CD4-positive, alpha-beta T cell (primary cell): ENCODE measurements around the gene HIF1A. TPM values are rescaled to one million over a fixed set of nuclear protein-coding genes. Genes with fewer than 3 reads are reported as not detected.

Source experiments
- ATAC-seq: fragments of 200-7000 bp; cut with Tn5 transposase; one replicate; pipeline ENCODE4 v1.10.0; 2022; ENCODE audit warnings: mild to moderate bottlenecking; ENCODE audit not compliant: poor library complexity
- CTCF ChIA-PET: fragments of 350-600 bp; sonication (Branson Sonifier 250); formaldehyde crosslinking; loops from one replicate; lab custom pipeline; 2021; ENCODE audit warnings: antibody characterized with exemption, inconsistent platforms; lab: Charles Lee
- POLR2A ChIA-PET: fragments of 350-600 bp; sonication (Branson Sonifier 250); formaldehyde crosslinking; loops from one replicate; lab custom pipeline; 2021; ENCODE audit warnings: antibody characterized with exemption, inconsistent platforms; lab: Charles Lee
- DNase-seq, 14 experiments: peaks; one replicate each; pipeline ENCODE4 v3.0.0-alpha.2; 2013 to 2020; ENCODE audit warnings: mixed read lengths in 2 of 14
- H3K27ac ChIP-seq, 2 donors: one replicate each; pipeline versions ENCODE4 v1.5.1 to v1.7.0; 2013; ENCODE audit warnings: low read length in 2 of 2, low read depth in 1 of 2, mild to moderate bottlenecking in 1 of 2
- H3K27me3 ChIP-seq, 2 experiments: 1 replicate in 1 of 2; 2 replicates in 1 of 2; pipeline versions ENCODE4 v1.6.1 to v1.7.0; 2013; ENCODE audit warnings: low read length in 2 of 2, control low read depth in 1 of 2, mild to moderate bottlenecking in 1 of 2, moderate library complexity in 1 of 2; ENCODE audit not compliant: insufficient read depth in 2 of 2, control insufficient read depth in 1 of 2
- H3K36me3 ChIP-seq: one replicate; pipeline ENCODE4 v1.6.1; 2013; ENCODE audit warnings: low read length, control low read depth; ENCODE audit not compliant: insufficient read depth
- H3K4me1 ChIP-seq: one replicate; pipeline ENCODE4 v1.6.1; 2013; ENCODE audit warnings: low read length, control low read depth; ENCODE audit not compliant: insufficient read depth
- H3K4me3 ChIP-seq: one replicate; pipeline ENCODE4 v1.5.1; 2013; ENCODE audit warnings: mild to moderate bottlenecking, low read length, moderate library complexity
- H3K9me3 ChIP-seq, 2 experiments: 1 replicate in 1 of 2; 2 replicates in 1 of 2; pipeline versions ENCODE4 v1.6.1 to v1.7.0; 2013; ENCODE audit warnings: low read length in 2 of 2, mild to moderate bottlenecking in 2 of 2, control low read depth in 1 of 2, moderate library complexity in 1 of 2; ENCODE audit not compliant: control insufficient read depth in 1 of 2, insufficient read depth in 1 of 2
- H3K27ac Mint-ChIP-seq: one replicate; pipeline ENCODE4 v1.8.0; 2020; ENCODE audit warnings: mixed read lengths
- H3K27me3 Mint-ChIP-seq: one replicate; pipeline ENCODE4 v1.8.0; 2021; ENCODE audit warnings: mixed read lengths
- H3K36me3 Mint-ChIP-seq: one replicate; pipeline ENCODE4 v1.8.0; 2021; ENCODE audit warnings: low read depth, mixed read lengths
- H3K4me1 Mint-ChIP-seq: one replicate; pipeline ENCODE4 v1.8.0; 2021; ENCODE audit warnings: low read depth, mixed read lengths
- H3K4me3 Mint-ChIP-seq: one replicate; pipeline ENCODE4 v1.8.0; 2020; ENCODE audit warnings: mild to moderate bottlenecking, mixed read lengths
- H3K9me3 Mint-ChIP-seq: one replicate; pipeline ENCODE4 v1.8.0; 2020; ENCODE audit warnings: mixed read lengths
- intact Hi-C, 2 experiments: fragments of 100-400 bp; cut with DNase I in 1 of 2; cut with micrococcal nuclease in 1 of 2; formaldehyde crosslinking; loops; one replicate each; pipeline versions ENCODE4 v1.15.1 to v1.9.0; 2023 to 2025; cut with DNase I, micrococcal nuclease
- polyA plus RNA-seq, 2 donors: library from polyadenylated mRNA; unstranded; fragments of 120-200 nt; gene quantifications; one replicate each; pipeline ENCODE4 v1.2.1, GENCODE V29; 2013
- total RNA-seq, 174 experiments: library from RNA in 2 of 174; stranded (reverse) in 2 of 174; gene quantifications; one replicate each; pipeline ENCODE4 v1.2.3 and lab custom pipeline; 2021 to 2026
- TF ChIP-seq, protein P1 (sequence below): fragments of 200-600 bp; IDR thresholded peaks from one replicate; pipeline ENCODE4 v1.8.0; 2022; ENCODE audit warnings: antibody characterized with exemption, mild to moderate bottlenecking

Gene HIF1A
- total RNA-seq (100 to 1,000 TPM; 350 to 369 TPM), total RNA-seq (lab: John Stamatoyannopoulos, UW) (106 to 919 (median 336) reads per million in 172 experiments)
- polyA plus RNA-seq (2013, experiment 1 of 2): 55.9 TPM
- polyA plus RNA-seq (2013, experiment 2 of 2): 82.1 TPM

DNA sequence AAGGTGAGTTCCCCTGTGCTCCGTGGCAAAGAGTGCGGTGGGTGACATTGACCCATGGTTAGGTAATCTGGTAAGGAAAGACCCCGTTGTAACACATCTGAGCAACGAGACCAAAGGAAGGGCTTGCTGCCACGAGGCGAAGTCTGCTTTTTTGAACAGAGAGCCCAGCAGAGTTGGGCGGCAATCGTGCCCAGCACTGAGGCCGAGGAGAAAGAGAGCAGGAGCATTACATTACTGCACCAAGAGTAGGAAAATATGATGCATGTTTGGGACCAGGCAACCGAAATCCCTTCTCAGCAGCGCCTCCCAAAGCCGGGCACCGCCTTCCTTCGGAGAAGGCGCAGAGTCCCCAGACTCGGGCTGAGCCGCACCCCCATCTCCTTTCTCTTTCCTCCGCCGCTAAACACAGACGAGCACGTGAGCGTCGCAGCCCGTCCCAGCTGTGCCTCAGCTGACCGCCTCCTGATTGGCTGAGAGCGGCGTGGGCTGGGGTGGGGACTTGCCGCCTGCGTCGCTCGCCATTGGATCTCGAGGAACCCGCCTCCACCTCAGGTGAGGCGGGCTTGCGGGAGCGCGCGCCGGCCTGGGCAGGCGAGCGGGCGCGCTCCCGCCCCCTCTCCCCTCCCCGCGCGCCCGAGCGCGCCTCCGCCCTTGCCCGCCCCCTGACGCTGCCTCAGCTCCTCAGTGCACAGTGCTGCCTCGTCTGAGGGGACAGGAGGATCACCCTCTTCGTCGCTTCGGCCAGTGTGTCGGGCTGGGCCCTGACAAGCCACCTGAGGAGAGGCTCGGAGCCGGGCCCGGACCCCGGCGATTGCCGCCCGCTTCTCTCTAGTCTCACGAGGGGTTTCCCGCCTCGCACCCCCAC lies at the start of gene HIF1A:
Gene HIF1A (plus strand): TSS at position 684 of the 865 bp plus-strand sequence. CDS start 292 bp downstream, outside the sequence.
- ChIA-PET CTCF (interaction anchor here (0.9 to 1.5 kb wide), 3 partner anchors 67 to 170 kb away, joined by 3 to 4 read pairs (median 3); partner anchors contain the start of gene SNAPC1), POLR2A (interaction anchor here (0.5 to 3.2 kb wide), 41 partner anchors 9 to 1947 kb away, joined by 3 to 27 read pairs (median 4); partner anchors contain the start of genes PPM1A and SNAPC1)
- ATAC-seq (peak; percentile 95), DNase-seq (peak; percentile 87 to 100 (median 95))
- Histone ChIP-seq H3K9me3 (no peaks in the 10 kb centered on the region), H3K4me3 (peak within 1 kb of the TSS; percentile 90), H3K27me3 (no peaks in the 10 kb centered on the region), H3K27ac (peak within 1 kb of the TSS; percentile 89 to 91), H3K36me3 (no peaks in the 10 kb centered on the region), H3K4me1 (peaks cover 17% of the 10 kb centered on the region)
- H3K27me3 Mint-ChIP-seq: no peaks in the 10 kb centered on the region
- TF ChIP-seq, protein P1, sequence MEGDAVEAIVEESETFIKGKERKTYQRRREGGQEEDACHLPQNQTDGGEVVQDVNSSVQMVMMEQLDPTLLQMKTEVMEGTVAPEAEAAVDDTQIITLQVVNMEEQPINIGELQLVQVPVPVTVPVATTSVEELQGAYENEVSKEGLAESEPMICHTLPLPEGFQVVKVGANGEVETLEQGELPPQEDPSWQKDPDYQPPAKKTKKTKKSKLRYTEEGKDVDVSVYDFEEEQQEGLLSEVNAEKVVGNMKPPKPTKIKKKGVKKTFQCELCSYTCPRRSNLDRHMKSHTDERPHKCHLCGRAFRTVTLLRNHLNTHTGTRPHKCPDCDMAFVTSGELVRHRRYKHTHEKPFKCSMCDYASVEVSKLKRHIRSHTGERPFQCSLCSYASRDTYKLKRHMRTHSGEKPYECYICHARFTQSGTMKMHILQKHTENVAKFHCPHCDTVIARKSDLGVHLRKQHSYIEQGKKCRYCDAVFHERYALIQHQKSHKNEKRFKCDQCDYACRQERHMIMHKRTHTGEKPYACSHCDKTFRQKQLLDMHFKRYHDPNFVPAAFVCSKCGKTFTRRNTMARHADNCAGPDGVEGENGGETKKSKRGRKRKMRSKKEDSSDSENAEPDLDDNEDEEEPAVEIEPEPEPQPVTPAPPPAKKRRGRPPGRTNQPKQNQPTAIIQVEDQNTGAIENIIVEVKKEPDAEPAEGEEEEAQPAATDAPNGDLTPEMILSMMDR: no peak
- peak within 1 kb of the TSS; percentile 98 for H3K4me3 Mint-ChIP-seq
- intact Hi-C loops: loop anchor here (1.0 to 10.0 kb wide), 9 partner anchors 24 to 1450 kb away; partner anchors contain the start of gene PPM1A (in 1 of the 2)
- peaks cover 17% of the 10 kb centered on the region for H3K36me3 Mint-ChIP-seq
- H3K27ac Mint-ChIP-seq: peak within 1 kb of the TSS; percentile 97
- peaks cover 72% of the 10 kb centered on the region for H3K4me1 Mint-ChIP-seq
- H3K9me3 Mint-ChIP-seq: no peaks in the 10 kb centered on the region

DNA sequence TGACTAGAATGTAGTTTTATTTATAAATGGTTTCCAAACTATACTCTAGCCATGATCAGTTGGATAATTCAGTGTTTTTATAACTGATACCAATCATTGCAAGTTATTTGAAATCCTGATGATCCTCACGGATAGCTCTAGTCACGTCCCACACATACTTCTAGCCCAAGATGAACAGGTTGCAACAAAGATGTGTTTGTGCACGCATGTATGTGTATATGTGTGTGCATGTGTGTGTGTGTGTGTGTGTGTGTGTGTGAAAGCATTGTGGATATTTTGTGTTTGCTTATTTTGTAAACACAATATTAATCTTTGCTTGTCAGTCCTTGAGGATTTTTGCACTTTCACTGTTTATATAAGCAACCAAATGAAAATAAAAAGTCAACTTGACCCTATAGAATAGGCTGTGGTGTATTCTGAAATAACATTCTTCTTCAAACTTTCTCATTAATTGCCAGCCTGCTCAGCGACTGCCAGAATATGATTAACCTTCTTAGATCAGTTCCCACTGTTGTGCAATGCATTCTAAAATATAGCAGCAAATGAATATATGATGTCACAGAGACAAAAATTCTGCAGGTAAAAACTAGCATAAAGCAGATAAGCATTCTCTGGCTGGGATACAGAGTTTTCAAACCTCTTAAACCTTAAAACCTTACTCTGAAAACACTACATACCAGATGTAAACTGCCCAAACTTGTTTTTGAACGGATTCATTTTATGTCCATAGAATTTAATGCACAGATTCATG lies 48.8 kb upstream of the HIF1A start:
- Histone ChIP-seq H3K27me3 (no peaks in the 10 kb centered on the region), H3K36me3 (no peaks in the 10 kb centered on the region), H3K27ac (no peak overlapping the region), H3K4me3 (no peak overlapping the region), H3K9me3 (no peaks in the 10 kb centered on the region), H3K4me1 (peaks cover 6% of the 10 kb centered on the region)
- H3K4me1 Mint-ChIP-seq: peaks cover 34% of the 10 kb centered on the region
- TF ChIP-seq, protein P1: no peak
- POLR2A ChIA-PET: no interaction called here
- ATAC-seq: no peak
- H3K27ac Mint-ChIP-seq: no peak overlapping the region
- CTCF ChIA-PET: no interaction called here
- no peak overlapping the region for H3K4me3 Mint-ChIP-seq
- intact Hi-C loops: no loop called here
- no peaks in the 10 kb centered on the region for H3K27me3 Mint-ChIP-seq
- no peak for DNase-seq
- H3K36me3 Mint-ChIP-seq: no peaks in the 10 kb centered on the region
- no peaks in the 10 kb centered on the region for H3K9me3 Mint-ChIP-seq

DNA sequence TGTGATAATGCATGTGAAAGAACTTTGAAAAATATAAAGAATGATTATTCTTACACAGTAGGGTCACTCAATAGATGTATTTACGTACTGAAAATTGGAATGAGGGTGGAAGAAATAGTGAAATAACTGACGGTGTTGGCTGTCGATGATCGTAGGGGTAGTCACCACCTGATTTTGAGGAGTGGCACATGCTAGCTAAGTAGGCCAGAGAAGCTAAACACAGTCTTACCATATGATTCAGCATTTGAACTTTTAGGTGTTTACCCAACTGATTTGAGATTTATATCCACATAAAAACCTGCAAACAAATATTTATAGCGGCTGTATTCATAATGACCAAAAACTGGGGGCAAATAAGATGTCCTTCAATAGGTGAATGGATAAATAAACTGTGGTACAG lies 47.6 kb upstream of the HIF1A start:
- no peaks in the 10 kb centered on the region for H3K9me3 ChIP-seq
- no peak overlapping the region for H3K4me3 ChIP-seq
- H3K27ac ChIP-seq: no peak overlapping the region
- H3K27ac Mint-ChIP-seq: no peak overlapping the region
- no peaks in the 10 kb centered on the region for H3K36me3 Mint-ChIP-seq
- intact Hi-C loops: no loop called here
- H3K4me1 Mint-ChIP-seq: peaks cover 34% of the 10 kb centered on the region
- no peaks in the 10 kb centered on the region for H3K9me3 Mint-ChIP-seq
- no peaks in the 10 kb centered on the region for H3K36me3 ChIP-seq
- POLR2A ChIA-PET: interaction anchor here (1.2 kb wide), 1 partner anchor 72 kb away, joined by 3 read pairs; no protein-coding TSS in a partner anchor
- CTCF ChIA-PET: no interaction called here
- H3K27me3 ChIP-seq: no peaks in the 10 kb centered on the region
- peaks cover 6% of the 10 kb centered on the region for H3K4me1 ChIP-seq
- no peak overlapping the region for H3K4me3 Mint-ChIP-seq
- no peaks in the 10 kb centered on the region for H3K27me3 Mint-ChIP-seq
- TF ChIP-seq, protein P1: no peak
- ATAC-seq: no peak
- DNase-seq: no peak
